CD1c-positive myeloid dendritic cell (primary cell): ENCODE results near the gene ZNF143.
"Not testable (repeated sequence)": the region's sequence is repeated elsewhere in the genome, so short reads cannot be mapped to it uniquely, and the experiment has no call there.

Experiments
- DNase-seq: peaks from one replicate; pipeline ENCODE4 v3.0.0-alpha.2; 2016; ENCODE audit errors: extremely low spot score

ZNF143 gene

DNA sequence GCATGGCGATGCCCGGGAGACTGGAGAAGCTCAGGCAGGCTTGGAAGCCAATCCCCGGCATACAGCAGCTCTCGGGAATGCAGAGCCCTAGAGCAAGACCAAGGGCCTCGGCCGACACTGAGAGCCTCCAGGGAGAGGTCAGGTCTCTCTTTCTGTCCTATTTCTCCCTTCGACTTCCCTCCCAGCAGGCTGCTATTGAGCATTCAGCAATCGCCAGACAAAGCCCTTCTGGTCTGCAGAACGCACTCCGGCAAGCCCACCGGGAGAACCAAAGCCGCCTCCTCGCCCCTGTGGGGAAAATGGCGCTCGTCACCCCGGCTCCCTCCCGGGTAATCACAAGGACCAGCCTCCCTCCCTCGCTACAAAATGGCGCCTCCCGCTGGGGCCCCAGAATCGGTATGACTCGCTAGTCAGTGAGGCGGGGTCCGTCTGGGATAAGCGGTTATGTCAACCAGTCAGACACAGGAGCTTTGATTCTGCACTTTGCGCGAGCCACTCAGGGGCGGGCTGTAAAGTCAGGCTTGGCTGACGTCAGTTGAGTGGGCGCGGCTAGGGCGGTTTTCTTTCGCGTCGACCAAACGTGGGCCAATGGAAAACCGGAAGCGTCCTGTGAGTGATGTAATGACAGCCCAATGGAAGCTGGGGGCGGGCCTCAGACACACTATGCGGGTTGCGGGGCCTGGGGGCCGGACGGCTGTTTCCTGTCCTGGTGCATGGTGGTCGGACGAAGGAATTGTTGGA lies at the start of gene ZNF143:
Gene ZNF143, plus strand, starts transcription at position 691 of the 741 bp plus-strand sequence. CDS start 10,297 bp downstream, outside the sequence.
- DNase-seq, result peak; percentile 100

GRCh38 chr11:9428706-9429105 lies 32.1 kb upstream of the ZNF143 start:
- DNase-seq, result no peak

- no peak for DNase-seq
These were observed 22.2 kb upstream of the ZNF143 start for GRCh38 chr11:9438611-9439010.

DNA sequence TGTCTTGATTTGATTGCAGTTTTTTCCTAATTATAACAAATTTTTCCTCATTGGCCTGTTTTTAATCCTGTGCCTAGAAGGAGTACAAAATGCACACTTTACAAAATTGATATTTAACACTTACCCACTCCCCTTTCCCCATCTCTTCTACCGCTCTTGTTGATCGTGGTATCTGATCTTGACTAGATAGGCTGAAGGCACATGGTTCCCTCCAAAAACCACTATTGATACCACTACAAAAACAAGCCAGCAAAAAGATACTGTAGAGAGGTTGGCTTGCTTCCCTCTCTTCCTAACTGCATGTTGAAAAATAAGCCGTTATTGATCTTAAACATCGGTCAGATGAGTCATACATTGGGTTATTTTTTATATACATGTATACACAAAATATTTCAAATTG lies 14.6 kb upstream of the ZNF143 start:
- DNase-seq, result no peak

DNA sequence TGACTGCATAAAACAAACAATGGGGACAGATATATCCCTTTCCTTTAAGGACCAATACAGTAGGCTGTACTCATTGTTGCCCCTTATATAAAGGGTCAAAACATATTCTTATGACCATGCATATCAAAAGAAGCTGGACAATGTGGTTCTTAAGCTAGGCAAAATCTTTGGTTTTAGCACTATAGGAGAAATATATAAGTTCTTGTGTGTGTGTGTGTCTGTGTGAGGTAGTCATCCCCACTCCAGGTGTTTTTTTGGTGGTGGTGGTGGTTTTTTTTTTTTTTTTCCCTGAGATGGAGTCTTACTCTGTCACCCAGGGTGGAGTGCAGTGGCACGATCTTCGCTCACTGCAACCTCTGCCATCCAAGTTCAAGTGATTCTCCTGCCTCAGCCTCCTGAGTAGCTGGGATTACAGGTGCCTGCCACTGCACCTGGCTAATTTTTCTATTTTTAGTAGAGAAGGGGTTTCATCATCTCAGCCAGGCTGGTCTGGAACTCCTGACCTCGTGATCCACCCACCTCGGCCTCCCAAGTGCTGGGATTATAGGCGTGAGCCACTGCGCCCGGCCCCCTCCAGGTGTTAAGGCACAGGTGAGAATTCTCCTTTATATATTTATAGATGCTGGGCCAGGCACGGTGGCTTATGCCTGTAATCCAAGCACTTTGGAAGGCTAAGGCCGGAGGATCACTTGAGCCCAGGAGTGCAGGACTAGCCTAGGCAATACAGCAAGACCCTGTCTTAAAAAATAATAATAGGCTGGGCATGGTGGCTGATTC lies 12.0 kb upstream of the ZNF143 start:
- DNase-seq, result no peak

GRCh38 chr11:9452023-9452422 lies 8.8 kb upstream of the ZNF143 start:
- not testable (repeated sequence) for DNase-seq

DNA sequence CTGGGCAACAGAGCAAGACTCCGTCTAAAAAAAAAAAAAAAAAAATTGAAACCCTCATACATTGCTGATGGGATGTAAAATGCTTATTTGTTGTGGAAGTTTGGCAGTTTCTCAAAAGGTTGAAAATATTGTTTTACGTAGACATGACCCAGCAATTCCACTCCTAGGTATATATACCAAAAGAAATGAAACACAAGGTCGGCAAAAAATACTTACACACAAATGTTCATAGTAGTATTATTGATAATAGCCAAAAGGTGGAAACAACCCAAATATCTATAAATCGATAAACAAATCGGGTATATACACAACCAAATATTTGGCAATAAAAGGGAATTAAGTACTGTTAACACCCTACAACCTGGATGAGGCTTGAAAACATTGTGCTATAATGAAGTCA lies 5.1 kb upstream of the ZNF143 start:
- DNase-seq, result no peak

DNA sequence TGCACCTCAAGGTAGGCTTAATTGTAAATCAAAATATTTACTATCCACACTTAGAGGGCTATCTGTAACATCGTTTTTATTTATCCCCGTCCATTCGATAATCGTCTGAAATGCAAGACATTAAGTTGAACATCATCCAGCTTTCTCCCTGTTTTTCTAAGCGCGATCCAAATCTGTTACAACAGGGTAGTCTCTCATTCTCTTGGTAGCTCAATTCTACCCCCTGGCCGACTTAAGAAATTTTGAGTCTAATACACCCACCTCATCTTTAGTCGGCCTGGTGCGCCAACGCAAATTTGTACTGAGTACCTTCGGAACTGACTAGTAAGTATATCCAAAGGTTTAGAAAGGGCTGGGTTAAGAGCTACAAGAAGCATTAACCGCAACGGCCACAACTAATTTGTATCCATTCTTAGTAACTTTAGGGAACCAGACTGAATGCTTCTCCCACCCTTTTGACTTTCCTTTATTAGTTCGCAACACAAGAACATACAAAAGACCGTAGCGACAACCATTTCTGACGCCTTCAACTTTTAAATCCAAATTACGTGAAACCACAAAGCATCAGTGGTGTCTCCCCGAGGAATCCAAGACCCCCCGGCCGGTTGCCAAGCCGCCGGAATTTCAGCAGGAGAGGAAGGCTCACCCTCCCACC lies 1.0 kb upstream of the ZNF143 start:
- peak; percentile 66 for DNase-seq

- no peak for DNase-seq
These were observed 399 bp downstream of the ZNF143 start for GRCh38 chr11:9461063-9461759.

- DNase-seq, result peak; percentile 81
These were observed 935 bp downstream of the ZNF143 start for GRCh38 chr11:9461760-9462134.

DNA sequence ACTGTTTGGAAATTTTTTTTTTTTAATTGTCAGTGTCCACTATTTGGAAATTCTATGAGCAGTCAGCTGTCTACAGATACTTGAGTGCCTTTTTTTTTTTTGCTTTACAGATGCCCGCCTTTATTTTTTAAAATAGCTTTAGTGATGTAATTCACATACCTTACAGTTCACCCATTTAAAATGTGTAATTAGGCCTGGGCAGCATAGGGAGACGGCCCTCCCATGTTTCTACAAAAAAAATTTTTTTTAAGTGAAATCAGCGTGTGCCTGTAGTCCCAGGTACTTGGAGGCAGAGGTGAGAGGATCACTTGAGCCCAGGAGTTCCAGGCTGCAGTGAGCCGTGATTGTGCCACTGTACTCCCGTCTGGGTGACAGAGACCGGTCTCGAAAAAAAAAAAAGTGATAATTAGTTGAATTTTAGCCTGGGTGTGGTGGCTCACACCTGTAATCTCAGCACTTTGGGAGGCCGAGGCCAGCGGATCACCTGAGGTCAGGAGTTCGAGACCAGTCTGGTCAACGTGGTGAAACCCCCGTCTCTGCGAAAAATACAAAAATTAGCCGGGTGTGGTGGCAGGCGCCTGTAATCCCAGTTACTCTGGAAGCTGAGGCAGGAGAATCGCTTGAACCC lies 1.5 kb downstream of the ZNF143 start:
- no peak for DNase-seq

GRCh38 chr11:9462806-9463537 lies 2.2 kb downstream of the ZNF143 start:
- no peak for DNase-seq

GRCh38 chr11:9470765-9471164 lies 10.0 kb downstream of the ZNF143 start:
- no peak for DNase-seq

DNA sequence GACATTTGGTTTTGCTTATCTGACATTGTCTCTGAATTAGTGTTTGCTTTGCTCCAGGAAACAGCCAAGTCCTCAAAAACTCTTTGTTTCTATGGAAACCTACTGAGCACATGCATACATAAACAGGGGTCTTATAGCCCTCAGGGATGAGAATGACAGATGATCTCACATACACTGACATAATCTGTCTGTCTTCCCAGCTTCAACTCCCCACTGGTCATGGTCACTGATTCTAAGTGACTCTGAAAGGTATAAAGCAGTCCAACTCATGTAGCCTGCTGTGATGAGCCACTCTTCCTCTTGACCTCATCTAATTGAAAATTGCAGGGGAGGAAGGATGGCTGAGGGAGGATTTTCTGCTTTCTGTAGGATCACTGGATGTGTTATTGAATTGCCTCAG lies 12.6 kb downstream of the ZNF143 start:
- no peak for DNase-seq

DNA sequence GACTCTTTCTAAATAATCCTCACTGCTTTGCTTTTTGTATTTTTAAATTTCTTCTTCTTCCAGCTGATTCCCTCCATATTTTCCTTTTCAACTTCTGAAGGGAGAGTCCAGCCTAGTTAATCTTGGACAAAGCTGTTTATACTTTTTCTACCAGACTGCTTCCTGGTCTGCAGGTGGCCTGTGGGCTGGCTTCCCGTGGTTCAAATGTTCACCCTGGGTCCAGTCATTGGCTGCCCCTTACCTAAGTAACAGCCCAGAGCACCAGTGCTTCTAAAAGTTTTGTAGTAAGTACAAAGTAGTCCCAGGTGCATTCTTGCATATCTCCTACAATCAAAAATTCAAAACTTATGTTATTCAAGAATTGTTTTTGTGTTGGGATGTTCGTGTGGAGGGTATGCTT lies 19.1 kb downstream of the ZNF143 start:
- no peak for DNase-seq

DNA sequence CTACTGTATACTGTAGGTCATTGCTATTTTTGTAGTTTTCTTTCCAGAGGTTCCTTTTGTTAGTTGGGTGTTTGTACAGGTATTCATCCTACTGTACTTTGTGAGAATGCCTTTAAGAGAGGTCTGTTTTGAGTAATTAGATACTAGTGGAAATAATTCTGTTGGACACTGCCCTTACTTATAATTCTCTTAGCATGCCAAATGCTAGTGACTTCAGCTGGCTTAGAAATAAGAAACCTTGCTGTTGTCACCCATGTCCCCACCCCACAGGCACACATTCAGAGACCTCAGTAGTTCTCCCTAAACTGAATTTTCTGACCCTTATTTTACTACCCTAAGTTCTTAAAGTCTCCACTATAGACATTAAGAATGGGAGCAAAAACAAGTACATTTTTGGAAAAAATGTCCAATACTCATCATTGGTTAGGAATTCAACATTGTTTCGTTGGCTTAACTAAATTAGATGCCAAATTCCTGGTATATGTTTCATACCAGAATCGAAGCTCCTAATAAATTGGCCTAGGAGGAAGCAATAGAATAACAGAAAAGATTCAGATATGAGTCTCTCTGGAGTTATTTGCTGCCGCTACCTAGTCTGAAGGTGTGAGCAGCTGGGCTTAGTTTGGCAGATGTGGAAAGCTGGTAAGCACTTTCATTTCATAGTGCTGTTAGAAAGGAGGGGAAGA lies 28.4 kb downstream of the ZNF143 start:
- DNase-seq, result no peak

DNA sequence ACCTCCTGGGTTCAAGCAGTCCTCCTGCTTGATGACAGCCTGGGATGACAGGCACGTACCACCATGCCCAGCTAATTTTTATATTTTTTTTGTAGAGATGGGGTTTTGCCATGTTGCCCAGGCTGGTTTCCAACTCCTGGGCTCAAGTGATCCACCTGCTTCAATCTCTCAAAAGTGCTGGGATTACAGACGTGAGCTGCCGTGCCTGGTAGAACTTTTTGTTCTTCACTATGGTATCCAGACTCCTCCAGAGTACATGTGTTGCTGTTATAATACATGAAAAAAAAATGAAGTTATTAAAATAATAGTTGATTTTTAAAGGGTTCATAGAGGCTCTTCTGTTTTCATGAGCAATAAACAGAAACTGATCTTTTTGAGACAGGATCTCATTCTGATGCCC lies 29.6 kb downstream of the ZNF143 start:
- DNase-seq, result no peak

GRCh38 chr11:9493492-9493891 lies 32.7 kb downstream of the ZNF143 start:
- no peak for DNase-seq

DNA sequence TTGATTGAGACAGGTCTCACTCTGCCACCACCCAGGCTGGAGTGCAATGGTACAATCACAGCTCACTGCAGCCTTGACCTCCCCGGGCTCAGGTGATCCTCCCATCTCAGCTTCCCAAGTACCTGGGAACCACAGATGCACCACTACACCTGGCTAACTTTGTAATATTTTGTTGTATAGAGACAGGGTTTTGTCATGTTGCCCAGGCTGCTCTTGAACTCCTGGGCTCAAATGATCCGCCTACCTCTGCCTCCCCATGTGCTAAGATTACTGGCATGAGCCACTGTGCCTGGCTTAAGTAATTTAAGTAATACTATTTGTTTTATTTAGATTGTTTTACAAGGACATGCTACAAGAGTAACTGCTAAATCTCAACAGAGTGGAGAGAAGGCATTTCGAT lies 33.5 kb downstream of the ZNF143 start:
- DNase-seq, result no peak

DNA sequence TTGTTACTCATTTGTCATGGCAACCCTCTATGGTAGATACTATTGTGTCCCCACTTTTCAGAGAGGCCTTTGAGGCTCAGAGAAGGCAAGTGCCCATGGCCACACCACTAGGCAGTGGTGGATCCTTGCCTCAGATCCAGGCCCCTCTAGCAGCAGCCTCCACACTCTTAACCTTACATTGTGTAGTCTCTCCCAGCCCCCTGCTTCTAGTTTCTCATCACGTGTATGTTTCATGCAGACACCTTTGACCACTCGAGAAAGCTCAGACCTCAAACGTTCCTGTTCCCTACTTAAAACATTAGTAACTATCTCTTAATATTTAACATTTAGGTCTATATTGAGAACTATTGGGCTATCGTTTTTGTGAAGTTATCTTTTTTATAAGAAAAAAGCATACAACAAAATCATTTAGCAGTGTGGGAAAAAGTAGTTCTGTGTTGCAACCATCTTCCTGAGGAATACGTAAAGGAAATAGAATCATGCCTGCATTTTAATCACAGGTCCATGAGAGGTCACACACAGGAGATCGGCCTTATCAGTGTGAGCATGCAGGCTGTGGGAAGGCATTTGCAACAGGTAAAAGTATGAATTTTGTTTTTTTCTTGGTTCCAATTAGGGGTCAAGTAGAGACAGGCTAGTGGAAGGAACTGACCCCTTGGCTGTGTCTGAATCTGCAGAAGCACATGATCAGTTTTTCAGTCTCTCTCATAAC lies 35.1 kb downstream of the ZNF143 start:
- DNase-seq, result no peak
